ENCODE measurements around the gene GSPT1.

GRCh38 chr16:11957591-11958395, 42.0 kb upstream of the GSPT1 start:
- TF ChIP-seq CTCF (IDR thresholded peaks at IDR 0.05; ENCODE audit: insufficient read depth, low read length, poor library complexity, severe bottlenecking) (no peak), EZH2phosphoT487 (conservative IDR thresholded peaks at IDR 0.05; ENCODE audit: low read length) (no peak)
